ENCODE measurements around the gene ARL4C.

Gene ARL4C, protein sequence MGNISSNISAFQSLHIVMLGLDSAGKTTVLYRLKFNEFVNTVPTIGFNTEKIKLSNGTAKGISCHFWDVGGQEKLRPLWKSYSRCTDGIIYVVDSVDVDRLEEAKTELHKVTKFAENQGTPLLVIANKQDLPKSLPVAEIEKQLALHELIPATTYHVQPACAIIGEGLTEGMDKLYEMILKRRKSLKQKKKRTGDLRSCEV

GRCh38 chr2:234496835-234497593 is at the start of gene ARL4C:
Gene ARL4C, minus strand, starts transcription at chr2:234497081. Its CDS starts 495 bp downstream, at chr2:234496586.
- peak; percentile 88 for DNase-seq (ENCODE audit: low spot score)
- in situ Hi-C loops (cut with MboI; ENCODE audit: low pct_unique_long_range_greater_than_20kb, low sequenced_read_pairs, unreplicated experiment) = loop anchor here (10.0 kb wide), 1 partner anchor 362 kb away; no protein-coding TSS in a partner anchor
- TF ChIP-seq, protein P1, sequence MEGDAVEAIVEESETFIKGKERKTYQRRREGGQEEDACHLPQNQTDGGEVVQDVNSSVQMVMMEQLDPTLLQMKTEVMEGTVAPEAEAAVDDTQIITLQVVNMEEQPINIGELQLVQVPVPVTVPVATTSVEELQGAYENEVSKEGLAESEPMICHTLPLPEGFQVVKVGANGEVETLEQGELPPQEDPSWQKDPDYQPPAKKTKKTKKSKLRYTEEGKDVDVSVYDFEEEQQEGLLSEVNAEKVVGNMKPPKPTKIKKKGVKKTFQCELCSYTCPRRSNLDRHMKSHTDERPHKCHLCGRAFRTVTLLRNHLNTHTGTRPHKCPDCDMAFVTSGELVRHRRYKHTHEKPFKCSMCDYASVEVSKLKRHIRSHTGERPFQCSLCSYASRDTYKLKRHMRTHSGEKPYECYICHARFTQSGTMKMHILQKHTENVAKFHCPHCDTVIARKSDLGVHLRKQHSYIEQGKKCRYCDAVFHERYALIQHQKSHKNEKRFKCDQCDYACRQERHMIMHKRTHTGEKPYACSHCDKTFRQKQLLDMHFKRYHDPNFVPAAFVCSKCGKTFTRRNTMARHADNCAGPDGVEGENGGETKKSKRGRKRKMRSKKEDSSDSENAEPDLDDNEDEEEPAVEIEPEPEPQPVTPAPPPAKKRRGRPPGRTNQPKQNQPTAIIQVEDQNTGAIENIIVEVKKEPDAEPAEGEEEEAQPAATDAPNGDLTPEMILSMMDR (IDR thresholded peaks at IDR 0.05; ENCODE audit: extremely low read depth, insufficient read depth, missing control alignments) = no peak

- TF ChIP-seq, protein P1 (IDR thresholded peaks at IDR 0.05; ENCODE audit: extremely low read depth, insufficient read depth, missing control alignments) = peak; percentile 89
- DNase-seq (ENCODE audit: low spot score) = peak; percentile 78
- in situ Hi-C loops (cut with MboI; ENCODE audit: low pct_unique_long_range_greater_than_20kb, low sequenced_read_pairs, unreplicated experiment) = loop anchor here (10.0 to 25.0 kb wide), 2 partner anchors 558 to 570 kb away; no protein-coding TSS in a partner anchor
Measured at GRCh38 chr2:234544659-234545611, 48.1 kb upstream of the ARL4C start.

GRCh38 chr2:234542742-234543141 is 45.9 kb upstream of the ARL4C start:
- in situ Hi-C loops (cut with MboI; ENCODE audit: low pct_unique_long_range_greater_than_20kb, low sequenced_read_pairs, unreplicated experiment) = loop anchor here (10.0 to 25.0 kb wide), 2 partner anchors 555 to 572 kb away; no protein-coding TSS in a partner anchor
- TF ChIP-seq, protein P1 (IDR thresholded peaks at IDR 0.05; ENCODE audit: extremely low read depth, insufficient read depth, missing control alignments) = no peak

GRCh38 chr2:234537929-234538328 is 41.0 kb upstream of the ARL4C start:
- TF ChIP-seq, protein P1 (IDR thresholded peaks at IDR 0.05; ENCODE audit: extremely low read depth, insufficient read depth, missing control alignments) = no peak
- DNase-seq (ENCODE audit: low spot score) = no peak
- in situ Hi-C loops (cut with MboI; ENCODE audit: low pct_unique_long_range_greater_than_20kb, low sequenced_read_pairs, unreplicated experiment) = loop anchor here (25.0 kb wide), 1 partner anchor 551 kb away; no protein-coding TSS in a partner anchor

More at GRCh38 chr2:234542742-234543141, 45.9 kb upstream of the ARL4C start:
- no peak for DNase-seq (ENCODE audit: low spot score)

DNA sequence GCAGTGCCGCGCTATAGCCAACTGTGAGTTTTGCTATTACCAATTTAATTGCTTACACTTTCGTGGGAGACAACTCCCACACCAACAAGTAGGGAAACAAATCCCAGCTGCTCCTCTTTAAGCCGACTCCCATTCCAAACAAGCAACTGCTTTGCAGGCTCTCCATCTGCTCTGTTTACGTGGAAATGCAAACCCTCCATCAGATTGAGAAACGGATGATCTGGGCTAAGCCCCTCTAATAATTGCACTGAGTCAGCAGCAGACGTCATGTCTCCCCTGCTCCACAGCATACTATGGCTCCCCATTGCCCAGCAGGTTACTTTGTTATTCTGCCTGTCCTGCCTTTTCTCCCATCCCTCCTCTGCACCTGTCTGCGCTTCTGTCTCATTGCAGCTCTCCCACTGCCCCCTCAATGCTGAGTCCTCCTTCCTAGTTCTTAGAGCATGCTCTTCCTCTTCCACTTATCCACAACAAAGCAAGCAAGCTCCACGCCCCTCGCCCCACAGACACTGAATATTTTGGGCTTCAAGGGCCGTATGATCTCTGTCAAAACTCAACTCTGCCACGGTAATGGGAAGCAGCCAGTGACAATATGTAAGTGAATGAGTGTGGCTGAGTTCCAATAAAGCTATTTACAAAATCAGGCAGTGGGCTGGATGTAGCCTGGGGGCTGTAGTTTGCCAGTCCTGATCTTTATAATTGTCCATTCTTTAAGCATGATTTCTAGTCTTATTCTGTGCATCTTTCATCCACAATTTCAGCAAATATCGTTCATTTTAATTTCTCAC is 39.5 kb upstream of the ARL4C start:
- in situ Hi-C loops (cut with MboI; ENCODE audit: low pct_unique_long_range_greater_than_20kb, low sequenced_read_pairs, unreplicated experiment) = loop anchor here (25.0 kb wide), 1 partner anchor 549 kb away; no protein-coding TSS in a partner anchor

More for the DNA sequence above, 39.5 kb upstream of the ARL4C start:
- TF ChIP-seq, protein P1 (IDR thresholded peaks at IDR 0.05; ENCODE audit: extremely low read depth, insufficient read depth, missing control alignments) = no peak
- no peak for DNase-seq (ENCODE audit: low spot score)

Data from GM13977 (cell line).